Hepatocyte (in vitro differentiated cells): ENCODE measurements around the gene DGCR8. TPM values are rescaled to one million over a fixed set of nuclear protein-coding genes. Genes with fewer than 3 reads are reported as not detected.

Experiments
- DNase-seq: peaks from one replicate; pipeline ENCODE4 v3.0.0-alpha.2; 2016; ENCODE audit warnings: low spot score
- H2AFZ ChIP-seq: fragments of 200-600 bp; sonication (generic); 2 replicates; pipeline ENCODE4 v1.6.0; 2016; ENCODE audit warnings: antibody characterized with exemption, mild to moderate bottlenecking
- H3K27ac ChIP-seq: fragments of 200-600 bp; sonication (generic); 2 replicates; pipeline ENCODE4 v1.5.1; 2016; ENCODE audit warnings: mild to moderate bottlenecking
- H3K27me3 ChIP-seq: fragments of 200-600 bp; sonication (generic); 2 replicates; pipeline ENCODE4 v1.6.1; 2016
- H3K36me3 ChIP-seq: fragments of 200-600 bp; sonication (generic); replicated peaks from 2 replicates; pipeline ENCODE4 v1.5.1; 2016; ENCODE audit warnings: low read depth; ENCODE audit not compliant: insufficient read depth
- H3K4me1 ChIP-seq: fragments of 200-600 bp; sonication (generic); 2 replicates; pipeline ENCODE4 v1.5.1; 2016; ENCODE audit warnings: mild to moderate bottlenecking, moderate library complexity; ENCODE audit not compliant: insufficient read depth
- H3K4me2 ChIP-seq: fragments of 200-600 bp; sonication (generic); 2 replicates; pipeline ENCODE4 v1.6.0; 2016
- H3K4me3 ChIP-seq: fragments of 200-600 bp; sonication (generic); 2 replicates; pipeline ENCODE4 v1.5.1; 2016; ENCODE audit warnings: mild to moderate bottlenecking
- H3K79me2 ChIP-seq: fragments of 200-600 bp; sonication (generic); 2 replicates; pipeline ENCODE4 v1.6.0; 2017; ENCODE audit warnings: mild to moderate bottlenecking
- H3K9me2 ChIP-seq: fragments of 200-600 bp; sonication (generic); replicated peaks from 2 replicates; pipeline ENCODE4 v1.6.0; 2017; ENCODE audit warnings: mild to moderate bottlenecking; ENCODE audit not compliant: insufficient read depth
- H3K9me3 ChIP-seq: fragments of 200-600 bp; sonication (generic); 2 replicates; pipeline ENCODE4 v1.5.1; 2016; ENCODE audit warnings: low read depth, mild to moderate bottlenecking
- H4K20me1 ChIP-seq: fragments of 200-600 bp; sonication (generic); 2 replicates; pipeline ENCODE4 v1.6.0; 2016; ENCODE audit warnings: mild to moderate bottlenecking; ENCODE audit not compliant: insufficient read depth, poor library complexity, severe bottlenecking
- EZH2 ChIP-seq: fragments of 200-600 bp; sonication (generic); IDR thresholded peaks from 2 replicates; pipeline ENCODE4 v1.6.1; 2016; ENCODE audit warnings: antibody characterized with exemption, mild to moderate bottlenecking, borderline replicate concordance
- EZH2phosphoT487 ChIP-seq: fragments of 200-600 bp; sonication (generic); IDR thresholded peaks from one replicate; pipeline ENCODE4 v1.6.1; 2018; ENCODE audit warnings: antibody characterized with exemption, mild to moderate bottlenecking, low read depth, moderate library complexity; ENCODE audit not compliant: unreplicated experiment, severe bottlenecking
- WGBS: methylation state at CpG from one replicate; pipeline ENCODE4 v1.1.6; 2016; ENCODE audit warnings: low lambda C conversion rate; ENCODE audit errors: missing lambda C conversion rate; 5-methylcytosine and 5-hydroxymethylcytosine counted together
- polyA plus RNA-seq: library from polyadenylated mRNA; unstranded; fragments of >200 nt; fragmentation: Nextera tagmentation; extraction: Ambion mirVana; gene quantifications from 2 replicates; pipeline ENCODE4 v1.2.1, GENCODE V29; 2016
- total RNA-seq: library from RNA; depleted of rRNA; stranded (reverse); fragments of >200 nt; gene quantifications from 2 replicates; pipeline ENCODE4 v1.2.3, GENCODE V29; 2014
- TF ChIP-seq, protein P1 (sequence below): fragments of 200-600 bp; sonication (generic); IDR thresholded peaks from 2 replicates; pipeline ENCODE4 v1.5.1; 2016; ENCODE audit warnings: antibody characterized with exemption, mild to moderate bottlenecking; ENCODE audit not compliant: poor library complexity

DGCR8 gene
- total and polyA plus RNA-seq, 2 experiments from 2014 or later: 10.8 to 18.3 TPM

GRCh38 chr22:20124083-20124787, 44.2 kb downstream of the DGCR8 start:
- no peaks in the 10 kb centered on the region for H3K9me3 ChIP-seq
- no peaks in the 10 kb centered on the region for H4K20me1 ChIP-seq
- TF ChIP-seq EZH2phosphoT487: no peak
- TF ChIP-seq EZH2: no peak
- TF ChIP-seq, protein P1, sequence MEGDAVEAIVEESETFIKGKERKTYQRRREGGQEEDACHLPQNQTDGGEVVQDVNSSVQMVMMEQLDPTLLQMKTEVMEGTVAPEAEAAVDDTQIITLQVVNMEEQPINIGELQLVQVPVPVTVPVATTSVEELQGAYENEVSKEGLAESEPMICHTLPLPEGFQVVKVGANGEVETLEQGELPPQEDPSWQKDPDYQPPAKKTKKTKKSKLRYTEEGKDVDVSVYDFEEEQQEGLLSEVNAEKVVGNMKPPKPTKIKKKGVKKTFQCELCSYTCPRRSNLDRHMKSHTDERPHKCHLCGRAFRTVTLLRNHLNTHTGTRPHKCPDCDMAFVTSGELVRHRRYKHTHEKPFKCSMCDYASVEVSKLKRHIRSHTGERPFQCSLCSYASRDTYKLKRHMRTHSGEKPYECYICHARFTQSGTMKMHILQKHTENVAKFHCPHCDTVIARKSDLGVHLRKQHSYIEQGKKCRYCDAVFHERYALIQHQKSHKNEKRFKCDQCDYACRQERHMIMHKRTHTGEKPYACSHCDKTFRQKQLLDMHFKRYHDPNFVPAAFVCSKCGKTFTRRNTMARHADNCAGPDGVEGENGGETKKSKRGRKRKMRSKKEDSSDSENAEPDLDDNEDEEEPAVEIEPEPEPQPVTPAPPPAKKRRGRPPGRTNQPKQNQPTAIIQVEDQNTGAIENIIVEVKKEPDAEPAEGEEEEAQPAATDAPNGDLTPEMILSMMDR: no peak
- no peak overlapping the region for H3K27ac ChIP-seq
- no peaks in the 10 kb centered on the region for H3K9me2 ChIP-seq
- peaks cover 32% of the 10 kb centered on the region for H3K79me2 ChIP-seq
- no peak for DNase-seq
- WGBS: 95% methylated on average over 11 of the region's 11 CpGs
- no peaks in the 10 kb centered on the region for H3K4me1 ChIP-seq
- no peak overlapping the region for H2AFZ ChIP-seq
- no peaks in the 10 kb centered on the region for H3K27me3 ChIP-seq
- H3K4me3 ChIP-seq: no peak overlapping the region
- no peaks in the 10 kb centered on the region for H3K36me3 ChIP-seq
- no peak overlapping the region for H3K4me2 ChIP-seq

DNA sequence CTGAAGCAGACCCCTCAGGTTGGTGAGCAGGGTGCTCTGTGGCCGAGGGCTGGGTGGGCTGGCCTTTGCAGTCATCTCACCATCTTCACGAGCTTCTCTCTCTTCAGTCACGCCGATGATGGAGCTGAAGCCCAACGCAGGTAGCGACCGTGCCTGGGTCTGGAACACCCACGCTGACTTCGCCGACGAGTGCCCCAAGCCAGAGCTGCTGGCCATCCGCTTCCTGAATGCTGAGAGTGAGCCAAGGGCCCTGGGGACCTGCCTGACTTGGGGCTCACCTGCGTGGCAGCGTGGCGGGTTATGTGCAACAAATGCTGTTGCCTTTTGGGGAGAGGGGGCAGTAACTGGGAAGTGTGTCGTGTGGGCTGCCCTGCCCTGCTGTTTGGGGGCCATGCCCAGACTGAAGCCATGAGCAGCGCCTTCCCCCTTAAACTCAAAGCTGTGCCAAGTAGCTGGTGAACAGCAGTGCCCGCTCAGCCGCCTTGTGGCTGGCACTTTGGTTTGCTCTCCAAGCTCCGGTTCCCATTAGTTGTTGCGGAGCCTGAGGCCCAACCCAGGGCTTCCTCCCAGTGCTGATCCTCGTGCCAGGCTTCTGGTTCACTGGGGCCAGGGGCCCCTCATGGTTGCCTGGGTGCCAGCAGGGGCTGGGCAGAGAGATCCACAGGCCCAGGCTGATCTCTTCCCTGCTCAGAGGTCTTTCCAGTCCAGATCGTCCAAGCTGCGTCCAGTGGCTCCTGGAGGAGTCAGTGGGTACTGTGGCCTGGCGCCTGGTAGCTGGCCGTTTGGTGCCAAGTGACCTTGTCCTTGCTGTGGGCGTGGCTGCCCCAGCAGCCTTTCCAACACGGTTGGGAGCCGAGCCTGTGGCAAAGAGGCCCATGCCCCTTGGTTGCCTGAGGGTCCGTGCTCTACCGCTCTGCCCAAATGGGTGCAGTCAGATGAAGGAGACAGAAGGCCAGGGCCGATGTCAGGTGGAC, 45.4 kb downstream of the DGCR8 start:
- Histone ChIP-seq H4K20me1 (no peaks in the 10 kb centered on the region), H3K9me3 (no peaks in the 10 kb centered on the region), H3K4me1 (no peaks in the 10 kb centered on the region), H3K27ac (no peak overlapping the region), H3K27me3 (no peaks in the 10 kb centered on the region), H3K4me3 (no peak overlapping the region), H3K9me2 (no peaks in the 10 kb centered on the region), H2AFZ (no peak overlapping the region), H3K79me2 (peaks cover 20% of the 10 kb centered on the region), H3K36me3 (no peaks in the 10 kb centered on the region), H3K4me2 (no peak overlapping the region)
- DNase-seq: no peak
- WGBS: 96% methylated on average over 30 of the region's 32 CpGs
- no peak for TF ChIP-seq EZH2phosphoT487

DNA sequence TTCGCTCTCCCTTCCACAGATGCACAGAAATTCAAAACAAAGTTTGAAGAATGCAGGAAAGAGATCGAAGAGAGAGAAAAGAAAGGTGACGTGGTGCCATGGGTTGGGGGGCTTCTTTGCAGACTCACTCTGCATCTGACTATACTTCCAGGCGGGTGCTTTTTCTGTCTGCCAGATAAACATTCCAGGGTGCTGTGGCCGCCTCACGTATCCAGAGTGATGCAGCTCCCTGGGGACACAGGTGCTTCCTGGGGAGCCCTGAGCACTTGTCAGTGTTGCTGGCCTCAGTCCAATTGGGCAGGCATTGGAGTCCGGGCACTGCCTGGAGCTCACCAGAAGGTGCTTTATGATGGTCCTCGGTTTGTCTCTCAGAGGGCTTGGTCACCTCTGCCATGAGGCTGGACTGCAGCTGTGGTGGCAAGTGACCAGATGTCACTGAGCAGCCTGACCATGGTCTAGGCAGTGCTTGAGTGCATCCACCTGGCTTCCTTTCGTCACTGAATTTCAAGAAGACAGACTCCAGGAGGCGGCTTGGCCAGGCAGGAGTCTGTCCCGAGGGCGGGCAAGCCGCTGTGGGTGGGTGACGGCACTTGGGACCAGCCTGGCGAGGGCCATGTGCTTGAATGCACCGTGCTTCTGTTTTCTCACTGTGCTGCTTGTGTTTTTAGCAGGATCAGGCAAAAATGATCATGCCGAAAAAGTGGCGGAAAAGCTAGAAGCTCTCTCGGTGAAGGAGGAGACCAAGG, 46.4 kb downstream of the DGCR8 start:
- Histone ChIP-seq H3K4me1 (no peaks in the 10 kb centered on the region), H3K4me2 (no peak overlapping the region), H2AFZ (no peak overlapping the region), H3K27me3 (no peaks in the 10 kb centered on the region), H3K4me3 (no peak overlapping the region), H3K9me2 (no peaks in the 10 kb centered on the region), H3K79me2 (peaks cover 10% of the 10 kb centered on the region), H3K27ac (no peak overlapping the region), H3K9me3 (no peaks in the 10 kb centered on the region), H4K20me1 (no peaks in the 10 kb centered on the region), H3K36me3 (no peaks in the 10 kb centered on the region)
- WGBS: 96% methylated on average over 19 of the region's 19 CpGs
- TF ChIP-seq EZH2 (no peak), EZH2phosphoT487 (no peak)
- TF ChIP-seq, protein P1: no peak
- no peak for DNase-seq
